MCF 10A (cell line): ENCODE measurements around the gene NUAK2. TPM values are rescaled to one million over a fixed set of nuclear protein-coding genes. Genes with fewer than 3 reads are reported as not detected.
A peak's percentile ranks its signal among the peaks of the same experiment; 100 is the strongest.

Experiments
- BruUV-seq: library from RNA; stranded (reverse); fragments of 400-500 nt; replicated peaks from 2 replicates; lab custom pipeline; 2021; lab: Mats Ljungman, UMichigan
- CTCF ChIA-PET: fragments of 300-600 bp; sonication (Branson Sonifier 250); formaldehyde crosslinking; extraction: SDS; loops from one replicate; lab custom pipeline; 2021; ENCODE audit warnings: antibody characterized with exemption, inconsistent platforms; lab: Yijun Ruan, JAX
- POLR2A ChIA-PET: fragments of 300-600, 350-650 bp; sonication (Branson Sonifier 250); formaldehyde crosslinking; extraction: SDS; loops from one replicate; lab custom pipeline; 2020; ENCODE audit warnings: antibody characterized with exemption, inconsistent platforms; lab: Yijun Ruan, JAX
- DNase-seq: peaks from one replicate; pipeline ENCODE4 v3.0.0-alpha.2; 2018; ENCODE audit not compliant: unreplicated experiment
- H3K27ac Mint-ChIP-seq: one replicate; pipeline ENCODE4 v1.8.0; 2022; ENCODE audit warnings: mild to moderate bottlenecking, low read depth, mixed read lengths; ENCODE audit not compliant: unreplicated experiment
- H3K27me3 Mint-ChIP-seq: one replicate; pipeline ENCODE4 v1.8.0; 2022; ENCODE audit warnings: mixed read lengths; ENCODE audit not compliant: insufficient read depth, unreplicated experiment
- H3K36me3 Mint-ChIP-seq: one replicate; pipeline ENCODE4 v1.8.0; 2022; ENCODE audit warnings: mild to moderate bottlenecking, moderate library complexity, mixed read lengths; ENCODE audit not compliant: insufficient read depth, unreplicated experiment
- H3K4me1 Mint-ChIP-seq: one replicate; pipeline ENCODE4 v1.8.0; 2022; ENCODE audit warnings: mixed read lengths; ENCODE audit not compliant: insufficient read depth, unreplicated experiment
- H3K4me3 Mint-ChIP-seq: one replicate; pipeline ENCODE4 v1.8.0; 2022; ENCODE audit warnings: mild to moderate bottlenecking, moderate library complexity, mixed read lengths; ENCODE audit not compliant: unreplicated experiment
- H3K9me3 Mint-ChIP-seq: one replicate; pipeline ENCODE4 v1.8.0; 2022; ENCODE audit warnings: mixed read lengths; ENCODE audit not compliant: unreplicated experiment
- CTCF ChIP-seq: fragments of 200-600 bp; IDR thresholded peaks from one replicate; pipeline ENCODE4 v1.8.0; 2022; ENCODE audit warnings: antibody characterized with exemption, mild to moderate bottlenecking; ENCODE audit not compliant: unreplicated experiment
- intact Hi-C: fragments of 100-400 bp; cut with micrococcal nuclease; formaldehyde crosslinking; loops from 2 replicates; pipeline ENCODE4 v1.14.1; 2022
- total RNA-seq: library from RNA; stranded (reverse); gene quantifications from 2 replicates; pipeline ENCODE4 v1.2.3, GENCODE V29; 2022

The NUAK2 gene
- total RNA-seq, 1 experiment from 2014 or later, result 6.0 TPM

- Mint-ChIP-seq H3K9me3 (no peaks in the 10 kb centered on the region), H3K4me3 (no peak overlapping the region), H3K27ac (peak overlapping the region; percentile 66), H3K4me1 (peaks cover 34% of the 10 kb centered on the region), H3K27me3 (no peaks in the 10 kb centered on the region), H3K36me3 (no peaks in the 10 kb centered on the region)
- BruUV-seq, result no TSS peak
- POLR2A ChIA-PET, result interaction anchor here (0.5 to 11.8 kb wide), 12 partner anchors 8 to 154 kb away, joined by 3 to 210 read pairs (median 4); partner anchors contain the start of genes NUAK2 and RBBP5
- intact Hi-C loops, result no loop called here
- no peak for TF ChIP-seq CTCF
- peak; percentile 63 for DNase-seq
- CTCF ChIA-PET, result interaction anchor here (0.5 to 22.3 kb wide), 17 partner anchors 10 to 253 kb away, joined by 3 to 1857 read pairs (median 9); partner anchors contain the start of gene NUAK2
Observed at GRCh38 chr1:205275916-205276688, 45.4 kb downstream of the NUAK2 start.

GRCh38 chr1:205275133-205275532 is 46.4 kb downstream of the NUAK2 start:
- POLR2A ChIA-PET, result interaction anchor here (1.1 to 11.8 kb wide), 6 partner anchors 9 to 62 kb away, joined by 3 to 210 read pairs (median 19); partner anchors contain the start of gene NUAK2
- Mint-ChIP-seq H3K36me3 (no peaks in the 10 kb centered on the region), H3K27ac (no peak overlapping the region), H3K27me3 (peaks cover 6% of the 10 kb centered on the region), H3K9me3 (no peaks in the 10 kb centered on the region), H3K4me1 (peaks cover 38% of the 10 kb centered on the region), H3K4me3 (no peak overlapping the region)
- intact Hi-C loops, result no loop called here
- no peak for TF ChIP-seq CTCF
- CTCF ChIA-PET, result interaction anchor here (0.6 to 22.3 kb wide), 19 partner anchors 9 to 250 kb away, joined by 3 to 1857 read pairs (median 6); partner anchors contain the start of gene NUAK2
- no peak for DNase-seq
- no TSS peak for BruUV-seq

- intact Hi-C loops, result no loop called here
- ChIA-PET POLR2A (interaction anchor here (0.9 to 11.8 kb wide), 10 partner anchors 10 to 211 kb away, joined by 3 to 210 read pairs (median 4); partner anchors contain the start of genes NUAK2 and RBBP5), CTCF (interaction anchor here (0.5 to 22.3 kb wide), 31 partner anchors 9 to 832 kb away, joined by 3 to 1857 read pairs (median 5); partner anchors contain the start of genes NUAK2 and TMCC2)
- peaks cover 9% of the 10 kb centered on the region for H3K27me3 Mint-ChIP-seq
- H3K4me3 Mint-ChIP-seq, result no peak overlapping the region
- no peak for DNase-seq
- peaks cover 29% of the 10 kb centered on the region for H3K4me1 Mint-ChIP-seq
- no peak overlapping the region for H3K27ac Mint-ChIP-seq
- BruUV-seq, result no TSS peak
- TF ChIP-seq CTCF, result no peak
- no peaks in the 10 kb centered on the region for H3K36me3 Mint-ChIP-seq
- H3K9me3 Mint-ChIP-seq, result no peaks in the 10 kb centered on the region
Observed at GRCh38 chr1:205274041-205274691, 47.4 kb downstream of the NUAK2 start.
